Suprapubic skin (tissue), 4 donors: ENCODE results near the gene RASSF5. TPM values are rescaled to one million over a fixed set of nuclear protein-coding genes. Genes with fewer than 3 reads are reported as not detected.

ENCODE experiments used
- DNase-seq, 2 donors: peaks; one replicate each; pipeline ENCODE4 v3.0.0-alpha.2; 2019; ENCODE audit warnings: low spot score in 2 of 2
- H3K27ac ChIP-seq: fragments of 200-600 bp; sonication (generic); one replicate; pipeline ENCODE4 v1.5.1; 2019
- H3K27me3 ChIP-seq: fragments of 200-600 bp; sonication (generic); one replicate; pipeline ENCODE4 v1.5.1; 2019
- H3K36me3 ChIP-seq: fragments of 200-600 bp; sonication (generic); one replicate; pipeline ENCODE4 v1.5.1; 2019
- H3K4me1 ChIP-seq: fragments of 200-600 bp; sonication (generic); one replicate; pipeline ENCODE4 v1.5.1; 2019
- H3K4me3 ChIP-seq: fragments of 200-600 bp; sonication (generic); one replicate; pipeline ENCODE4 v1.5.1; 2019; ENCODE audit warnings: mild to moderate bottlenecking
- H3K9me3 ChIP-seq: fragments of 200-600 bp; sonication (generic); one replicate; pipeline ENCODE4 v1.5.1; 2019
- EP300 ChIP-seq: sonication (generic); formaldehyde crosslinking; IDR thresholded peaks from one replicate; pipeline ENCODE4 v1.6.1; 2017; ENCODE audit warnings: antibody characterized with exemption
- POLR2A ChIP-seq, 2 donors: fragments of 450-650 bp; IDR thresholded peaks; one replicate each; pipeline ENCODE4 v1.6.1; 2017; ENCODE audit warnings: antibody characterized with exemption in 2 of 2, mild to moderate bottlenecking in 2 of 2, moderate library complexity in 2 of 2
- POLR2AphosphoS5 ChIP-seq, 3 donors: sonication (generic); formaldehyde crosslinking; IDR thresholded peaks; one replicate each; pipeline ENCODE4 v1.6.1; 2017; ENCODE audit warnings: antibody characterized with exemption in 3 of 3
- WGBS: methylation state at CpG from one replicate; pipeline ENCODE4 v1.1.5; 2018; 5-methylcytosine and 5-hydroxymethylcytosine counted together
- total RNA-seq, 4 donors: library from RNA; depleted of rRNA; stranded (reverse); fragments of >200 nt; gene quantifications; one replicate each; pipeline ENCODE4 v1.1.0, GENCODE V29; 2016
- TF ChIP-seq, protein P1 (sequence below), 2 donors: fragments of 200-600 bp in 1 of 2; fragments of 450-650 bp in 1 of 2; sonication (generic) in 1 of 2; IDR thresholded peaks; one replicate each; pipeline ENCODE4 v1.5.1; 2016 to 2019; ENCODE audit warnings: antibody characterized with exemption in 2 of 2, mild to moderate bottlenecking in 1 of 2, moderate library complexity in 1 of 2

Gene RASSF5
- total RNA-seq, 4 donors from 2014 or later, result 34.8 to 74.5 (median 64.9) TPM

DNA sequence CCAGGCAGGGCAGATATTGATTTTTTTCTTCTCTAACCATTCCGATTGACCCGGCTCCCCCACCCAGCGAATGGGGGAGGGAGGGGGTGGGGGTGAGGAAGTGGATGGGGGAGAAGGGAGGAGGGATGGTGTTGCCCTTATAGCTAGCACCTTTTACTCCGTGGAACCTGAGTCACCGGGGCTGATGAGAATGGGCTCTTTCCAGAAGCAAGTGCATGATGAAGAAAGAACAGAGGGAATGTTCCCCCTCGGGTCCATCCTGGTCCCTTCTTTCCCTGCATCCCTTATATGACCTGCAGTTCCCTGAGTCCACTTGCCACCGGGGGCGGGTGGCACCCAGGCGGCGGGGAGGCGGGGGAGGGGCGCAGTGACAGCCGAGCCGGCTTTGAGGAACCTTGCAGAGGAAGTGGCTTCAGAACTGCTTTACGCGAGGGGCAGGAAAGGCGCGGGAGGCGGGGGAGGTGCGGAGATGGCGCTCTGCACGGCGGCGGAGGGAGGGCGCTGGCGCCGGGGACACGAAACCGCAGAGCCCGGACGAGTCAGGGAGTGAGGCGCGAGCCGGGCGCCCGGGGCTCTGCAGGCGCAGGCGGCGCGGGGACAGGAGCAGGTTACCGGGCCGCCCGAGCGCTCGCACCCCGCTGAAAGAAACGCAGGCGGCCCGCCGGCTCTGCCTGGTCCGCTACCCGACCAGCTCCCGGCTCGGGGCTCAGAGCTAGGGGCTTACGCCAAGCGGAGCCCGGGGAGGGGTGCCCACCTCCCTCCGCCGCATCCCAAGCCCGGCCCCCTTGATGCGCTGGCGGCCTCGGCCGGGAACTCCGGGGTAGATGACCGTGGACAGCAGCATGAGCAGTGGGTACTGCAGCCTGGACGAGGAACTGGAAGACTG is 49.7 kb downstream of the RASSF5 start:
- Histone ChIP-seq H3K4me3 (peak overlapping the region; percentile 63), H3K27ac (peak overlapping the region; percentile 78), H3K27me3 (no peaks in the 10 kb centered on the region), H3K4me1 (peaks cover 54% of the 10 kb centered on the region), H3K36me3 (no peaks in the 10 kb centered on the region), H3K9me3 (no peaks in the 10 kb centered on the region)
- DNase-seq, result peak; percentile 87 to 88
- 2% methylated on average over 46 of the region's 67 CpGs for WGBS
- TF ChIP-seq POLR2A (IDR thresholded peaks at IDR 0.05), result peak in 1 of 2 donors; percentile 16
- TF ChIP-seq, protein P1, sequence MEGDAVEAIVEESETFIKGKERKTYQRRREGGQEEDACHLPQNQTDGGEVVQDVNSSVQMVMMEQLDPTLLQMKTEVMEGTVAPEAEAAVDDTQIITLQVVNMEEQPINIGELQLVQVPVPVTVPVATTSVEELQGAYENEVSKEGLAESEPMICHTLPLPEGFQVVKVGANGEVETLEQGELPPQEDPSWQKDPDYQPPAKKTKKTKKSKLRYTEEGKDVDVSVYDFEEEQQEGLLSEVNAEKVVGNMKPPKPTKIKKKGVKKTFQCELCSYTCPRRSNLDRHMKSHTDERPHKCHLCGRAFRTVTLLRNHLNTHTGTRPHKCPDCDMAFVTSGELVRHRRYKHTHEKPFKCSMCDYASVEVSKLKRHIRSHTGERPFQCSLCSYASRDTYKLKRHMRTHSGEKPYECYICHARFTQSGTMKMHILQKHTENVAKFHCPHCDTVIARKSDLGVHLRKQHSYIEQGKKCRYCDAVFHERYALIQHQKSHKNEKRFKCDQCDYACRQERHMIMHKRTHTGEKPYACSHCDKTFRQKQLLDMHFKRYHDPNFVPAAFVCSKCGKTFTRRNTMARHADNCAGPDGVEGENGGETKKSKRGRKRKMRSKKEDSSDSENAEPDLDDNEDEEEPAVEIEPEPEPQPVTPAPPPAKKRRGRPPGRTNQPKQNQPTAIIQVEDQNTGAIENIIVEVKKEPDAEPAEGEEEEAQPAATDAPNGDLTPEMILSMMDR (IDR thresholded peaks at IDR 0.05), result no peak

GRCh38 chr1:206557636-206558473 is 50.5 kb downstream of the RASSF5 start:
- TF ChIP-seq POLR2A (IDR thresholded peaks at IDR 0.05) (no peak), POLR2AphosphoS5 (IDR thresholded peaks at IDR 0.05) (no peak), EP300 (no peak)
- TF ChIP-seq, protein P1 (IDR thresholded peaks at IDR 0.05), result no peak
- Histone ChIP-seq H3K4me3 (peak overlapping the region; percentile 63), H3K4me1 (peaks cover 54% of the 10 kb centered on the region), H3K36me3 (no peaks in the 10 kb centered on the region), H3K27ac (peak overlapping the region; percentile 78), H3K27me3 (no peaks in the 10 kb centered on the region), H3K9me3 (no peaks in the 10 kb centered on the region)
- DNase-seq, result no peak
- 77% methylated on average over 10 of the region's 14 CpGs for WGBS

- Histone ChIP-seq H3K4me1 (peaks cover 57% of the 10 kb centered on the region), H3K9me3 (no peaks in the 10 kb centered on the region), H3K4me3 (peak overlapping the region; percentile 63), H3K27ac (no peak overlapping the region), H3K36me3 (no peaks in the 10 kb centered on the region), H3K27me3 (no peaks in the 10 kb centered on the region)
- no peak for TF ChIP-seq POLR2AphosphoS5 (IDR thresholded peaks at IDR 0.05)
- no peak for TF ChIP-seq EP300
- TF ChIP-seq, protein P1 (IDR thresholded peaks at IDR 0.05), result no peak
- WGBS, result 78% methylated on average over 6 of the region's 6 CpGs
- no peak for DNase-seq
Measured at GRCh38 chr1:206558794-206559671, 51.7 kb downstream of the RASSF5 start.

DNA sequence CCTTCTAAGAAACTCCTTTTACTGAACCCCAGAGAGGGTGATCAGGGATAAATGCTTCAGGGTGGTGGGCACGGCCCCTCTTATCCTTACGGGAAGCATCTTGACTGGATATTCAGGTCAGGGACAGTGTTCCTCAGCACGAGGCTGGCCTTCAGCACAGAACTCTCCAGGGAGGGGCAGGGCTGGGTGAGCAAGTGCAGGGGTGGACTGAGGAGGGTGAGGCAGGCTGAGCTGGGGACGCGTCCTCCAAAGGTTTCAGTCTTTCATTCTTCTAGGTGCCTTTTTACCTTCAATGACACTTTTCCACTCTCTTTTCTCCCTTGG is 52.3 kb downstream of the RASSF5 start:
- no peak for DNase-seq
- Histone ChIP-seq H3K36me3 (no peaks in the 10 kb centered on the region), H3K27me3 (no peaks in the 10 kb centered on the region), H3K4me1 (peaks cover 53% of the 10 kb centered on the region), H3K27ac (no peak overlapping the region), H3K4me3 (no peak overlapping the region), H3K9me3 (no peaks in the 10 kb centered on the region)
- 59% methylated on average over 3 of the region's 5 CpGs for WGBS
- TF ChIP-seq POLR2A (IDR thresholded peaks at IDR 0.05) (no peak), EP300 (no peak), POLR2AphosphoS5 (IDR thresholded peaks at IDR 0.05) (no peak)
- TF ChIP-seq, protein P1 (IDR thresholded peaks at IDR 0.05), result no peak
